Fibroblast of gingiva (primary cell): ENCODE data around the gene TRPC4.

Experiments used
- DNase-seq: peaks from one replicate; pipeline ENCODE4 v3.0.0-alpha.2; 2011; ENCODE audit warnings: low read depth

The TRPC4 gene

DNA sequence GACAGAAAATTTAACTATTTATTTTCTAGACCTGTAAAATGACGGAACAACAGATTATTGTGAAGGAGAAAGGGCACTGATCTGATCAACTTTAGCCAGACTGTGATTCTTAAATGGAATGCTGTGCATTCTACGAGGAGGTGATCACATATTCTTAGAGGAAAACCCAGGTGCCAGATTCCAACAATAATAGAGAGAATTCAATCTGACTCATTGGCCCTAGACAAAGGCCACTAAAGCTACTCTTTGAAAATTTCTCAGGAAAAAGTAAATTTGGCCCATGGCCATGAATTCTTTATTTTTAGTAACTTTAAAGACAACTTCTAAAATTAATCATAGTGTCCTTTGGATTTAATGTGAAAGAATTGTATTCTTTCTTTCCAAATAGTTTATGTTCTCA lies 212.4 kb downstream of the TRPC4 start:
- DNase-seq: no peak

DNA sequence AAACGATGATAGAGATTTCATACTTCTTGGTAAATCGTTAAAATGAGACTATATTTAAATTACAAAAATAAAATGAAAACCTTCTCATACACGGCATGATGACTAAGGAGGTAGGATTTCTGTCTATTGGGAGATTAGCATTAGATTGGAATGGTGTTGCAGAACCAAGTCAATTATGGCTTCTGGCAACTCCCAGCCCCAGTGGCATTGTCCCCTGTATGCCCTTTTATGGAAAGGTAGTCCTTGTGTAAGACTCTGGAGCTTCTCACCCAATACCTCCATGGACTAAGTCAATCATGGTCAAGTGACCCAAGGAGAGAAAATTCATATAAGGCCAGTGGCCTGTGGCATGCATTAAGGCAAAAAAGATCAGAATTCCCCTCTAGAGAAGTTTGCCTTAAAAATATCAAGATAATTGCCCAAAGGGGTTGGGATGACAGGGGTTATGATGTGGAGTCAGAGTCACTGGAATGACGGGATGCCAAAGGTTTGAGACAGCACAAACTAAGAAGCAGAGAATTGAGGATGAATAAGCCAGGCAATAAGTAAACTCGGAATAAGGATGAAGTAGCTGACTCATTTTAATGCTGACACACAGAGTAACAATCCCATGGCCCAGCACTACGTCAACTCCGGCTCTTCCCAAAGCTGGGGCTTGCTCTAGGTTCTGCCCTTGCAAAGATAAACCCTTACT lies 213.2 kb downstream of the TRPC4 start:
- DNase-seq: peak; percentile 64

DNA sequence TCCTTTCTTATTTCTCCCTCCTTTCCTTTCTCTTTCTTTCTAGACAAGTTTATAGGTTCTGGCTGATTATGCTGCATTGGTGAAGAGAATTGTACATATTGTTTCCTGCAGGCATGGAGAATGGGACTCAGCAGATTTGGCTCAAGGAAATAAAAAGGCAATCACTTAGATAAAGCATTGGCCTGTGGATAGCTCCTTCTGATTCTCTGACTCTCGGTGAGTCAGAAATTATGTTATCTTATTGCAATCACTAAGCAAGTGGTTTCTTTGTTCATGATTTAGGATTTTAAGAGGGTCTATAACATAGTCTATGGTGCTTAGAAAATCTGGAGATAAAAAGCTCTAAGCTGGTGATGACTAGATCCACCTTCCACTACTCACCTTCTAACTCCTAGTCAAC lies 217.0 kb downstream of the TRPC4 start:
- DNase-seq: no peak

DNA sequence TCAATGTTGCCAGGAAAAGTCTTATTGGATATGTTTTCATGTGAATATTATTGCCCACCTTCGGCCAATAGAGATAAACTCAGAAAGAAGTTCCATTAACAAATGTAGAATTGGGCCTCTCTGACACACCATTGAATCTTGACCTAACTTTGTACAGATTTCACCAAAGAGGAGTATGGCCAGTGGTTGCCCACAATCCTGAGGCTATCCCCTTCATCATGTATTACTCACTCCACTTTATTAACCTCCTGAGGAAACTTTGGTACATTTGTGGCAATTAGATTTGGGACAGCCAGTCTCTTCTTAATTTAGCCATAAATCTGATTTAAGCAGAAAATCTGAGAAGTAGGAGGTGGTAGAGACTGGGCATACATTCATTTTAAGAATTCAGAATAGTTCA lies 217.7 kb downstream of the TRPC4 start:
- DNase-seq: no peak

DNA sequence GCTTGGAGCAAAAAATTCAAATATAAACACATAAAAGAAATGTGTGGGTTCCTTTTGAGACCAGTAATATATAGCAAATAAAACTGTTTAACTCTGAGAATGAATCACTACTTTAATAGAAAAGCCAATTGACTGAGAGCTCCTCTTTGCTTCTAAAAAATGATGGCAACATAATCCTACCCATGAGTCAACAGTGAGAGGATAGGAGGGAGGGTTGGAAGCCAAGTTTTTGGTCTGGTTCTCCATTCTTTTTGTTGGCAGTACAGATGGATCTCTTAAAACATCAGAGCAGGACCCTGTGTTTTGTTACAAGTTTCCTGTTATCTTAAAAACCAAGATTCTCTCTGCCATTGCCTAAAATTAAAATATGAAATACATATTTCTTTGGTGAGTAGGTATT lies 221.0 kb downstream of the TRPC4 start:
- peak; percentile 44 for DNase-seq

DNA sequence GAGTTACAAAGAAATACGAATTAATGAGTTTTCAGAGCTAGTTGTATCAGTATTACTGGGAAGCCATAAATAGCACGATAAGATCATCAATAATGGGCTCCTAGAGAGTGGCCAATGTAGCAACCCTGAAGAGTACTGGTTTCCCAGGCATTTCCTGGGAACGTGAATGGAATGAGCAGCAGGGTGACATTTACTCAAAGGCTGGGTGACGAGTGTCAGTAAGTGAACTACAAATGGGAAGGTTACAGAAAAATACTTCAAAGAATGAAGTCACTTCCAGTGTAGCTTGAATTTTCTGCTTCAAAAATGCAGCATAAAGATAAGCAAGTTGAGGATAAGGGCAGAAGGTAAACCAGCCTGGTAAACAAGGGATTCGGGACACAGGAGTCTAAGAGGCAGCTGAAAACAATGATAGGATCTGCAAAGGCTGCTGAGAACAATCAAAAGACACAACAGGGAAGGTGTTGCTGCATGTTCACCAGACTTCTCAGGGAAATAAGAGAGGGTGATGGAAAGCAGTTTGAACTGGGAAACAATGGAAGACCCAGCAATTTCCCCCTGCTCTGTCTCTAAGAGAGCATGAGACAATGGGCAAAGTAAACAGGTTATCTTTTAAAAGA lies 222.4 kb downstream of the TRPC4 start:
- no peak for DNase-seq

DNA sequence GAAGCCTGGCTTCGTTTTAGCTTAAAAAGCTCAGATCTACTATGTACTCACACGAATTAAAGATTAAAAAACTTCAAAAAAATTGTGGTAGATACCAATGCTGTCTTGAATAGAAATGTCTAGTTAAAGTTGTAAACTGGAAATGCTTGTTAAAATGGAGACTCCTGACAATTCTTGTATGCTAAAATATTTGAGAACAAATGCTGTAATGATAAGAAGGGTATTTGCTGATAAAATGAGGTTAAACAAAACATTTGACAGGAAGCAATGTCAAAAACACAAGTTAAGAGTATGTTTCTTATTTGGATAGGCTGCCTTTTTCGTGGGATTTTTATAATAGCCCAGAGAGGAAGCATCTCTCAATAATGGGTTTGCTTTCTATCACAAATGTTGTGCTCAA lies 223.0 kb downstream of the TRPC4 start:
- no peak for DNase-seq

DNA sequence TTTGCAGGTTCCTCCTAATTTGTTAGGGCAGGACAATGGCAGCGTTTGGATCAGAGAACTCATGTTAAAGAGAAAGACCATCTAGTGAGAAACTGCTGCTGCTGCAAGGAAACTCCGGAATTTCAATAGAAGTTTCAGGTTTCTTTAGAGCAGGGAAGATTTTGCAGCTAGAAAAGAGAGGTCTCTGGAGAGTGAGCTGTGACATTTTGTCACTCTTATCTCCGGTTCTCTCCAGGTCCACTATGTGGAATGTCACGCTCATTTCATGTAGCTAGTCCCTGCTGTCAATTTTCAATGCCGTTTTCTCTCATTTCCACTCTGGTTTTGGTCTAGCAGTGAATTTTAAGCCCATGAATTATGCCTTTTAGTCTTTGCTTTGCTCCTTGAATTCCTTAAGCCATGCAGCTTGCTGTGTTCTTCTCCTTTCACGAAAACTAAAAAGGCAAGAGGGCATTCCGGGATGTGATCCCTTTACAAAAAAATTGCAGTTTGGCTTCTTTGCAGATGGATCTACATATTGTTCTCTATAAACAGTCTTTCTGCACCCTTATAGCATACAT lies 224.3 kb downstream of the TRPC4 start:
- DNase-seq: no peak

DNA sequence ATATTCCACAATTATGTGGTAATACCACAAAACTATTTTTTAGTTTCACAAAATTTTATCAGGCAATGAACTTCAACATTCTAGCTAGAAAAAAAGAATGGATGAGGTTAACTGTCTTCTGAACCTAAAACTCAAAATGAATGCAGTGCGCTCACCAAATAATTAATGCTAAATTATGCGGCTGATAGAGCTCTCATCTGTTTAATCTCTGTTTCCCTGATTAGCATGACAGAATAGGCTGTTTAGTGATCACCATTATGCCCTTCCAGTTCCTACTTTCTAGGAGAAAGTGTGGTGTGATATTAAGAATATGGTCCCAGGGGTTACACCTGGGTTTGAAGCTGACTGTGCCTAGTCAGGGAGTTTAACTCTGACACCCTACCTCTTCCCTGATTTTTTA lies 228.2 kb downstream of the TRPC4 start:
- no peak for DNase-seq

DNA sequence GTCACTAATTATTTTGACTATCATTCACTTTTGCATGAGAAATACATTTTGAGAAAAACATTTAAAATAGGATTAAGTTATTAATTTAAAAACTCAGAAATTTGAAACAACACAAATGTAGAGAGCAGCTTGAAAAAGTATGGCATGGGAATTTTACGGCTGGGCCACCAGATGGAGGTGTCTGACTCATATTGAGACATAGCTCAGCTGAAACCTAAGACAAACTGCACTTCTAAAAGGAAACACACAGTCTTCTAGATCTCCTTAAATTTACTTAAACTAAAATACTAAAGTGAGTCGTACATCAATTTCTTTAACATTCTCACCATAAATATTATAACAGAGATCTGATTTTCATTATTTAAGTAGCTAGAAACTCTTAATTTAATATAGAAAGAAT lies 229.1 kb downstream of the TRPC4 start:
- DNase-seq: peak; percentile 69

DNA sequence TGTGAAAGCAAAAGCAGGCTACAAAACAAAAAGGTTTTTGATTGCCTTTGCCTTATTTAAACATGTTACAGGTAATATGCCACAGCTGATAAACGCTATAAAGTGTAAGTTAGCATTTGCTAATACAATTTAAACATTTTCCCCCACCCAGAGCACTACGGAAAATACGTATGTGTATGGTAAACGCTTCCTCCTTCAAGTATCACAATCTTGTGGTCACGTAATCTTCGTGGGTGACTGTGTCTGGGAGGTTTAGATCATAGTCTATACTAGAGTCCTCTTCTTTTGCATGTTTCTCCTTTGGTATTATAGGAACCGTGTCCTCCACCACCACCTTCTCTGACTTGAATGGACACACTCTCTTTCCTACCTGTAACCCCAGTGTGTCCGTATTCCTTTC lies 232.9 kb downstream of the TRPC4 start:
- DNase-seq: no peak

DNA sequence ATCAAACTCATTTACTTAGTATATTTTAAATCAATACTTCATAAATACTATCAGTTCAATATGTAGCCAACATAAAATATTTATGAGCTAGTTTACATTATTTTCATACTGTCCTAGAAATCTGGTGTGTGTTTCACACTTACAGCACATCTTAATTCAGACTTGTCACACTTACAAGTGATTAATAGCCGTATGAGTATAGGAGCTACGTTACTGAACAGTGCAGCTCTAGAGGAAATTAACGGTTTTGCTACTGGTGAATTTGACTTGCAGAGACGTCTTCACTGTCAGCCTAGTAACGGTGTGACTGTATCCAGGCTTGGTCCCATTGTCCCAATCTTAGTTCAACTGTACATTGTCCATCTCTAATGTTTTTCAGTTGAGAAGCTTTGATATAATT lies 237.3 kb downstream of the TRPC4 start:
- no peak for DNase-seq

DNA sequence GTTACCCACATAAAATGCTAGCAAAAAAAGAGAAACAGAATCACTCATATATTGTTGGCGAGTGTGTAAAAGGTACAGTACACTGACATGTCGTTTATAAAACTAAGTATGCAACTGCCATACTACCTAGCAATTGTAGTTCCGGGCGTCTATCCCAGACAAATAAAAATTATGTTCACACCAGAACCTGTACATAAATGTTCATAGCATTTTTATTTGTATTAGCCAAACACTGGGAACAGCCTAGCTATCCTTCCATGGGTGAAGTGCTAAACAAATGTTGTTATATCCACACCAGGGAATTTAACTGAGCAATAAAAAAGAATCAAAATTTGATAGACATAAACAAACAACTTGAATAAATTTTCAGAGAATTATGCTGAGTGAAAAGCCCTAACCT lies 242.1 kb downstream of the TRPC4 start:
- DNase-seq: no peak

DNA sequence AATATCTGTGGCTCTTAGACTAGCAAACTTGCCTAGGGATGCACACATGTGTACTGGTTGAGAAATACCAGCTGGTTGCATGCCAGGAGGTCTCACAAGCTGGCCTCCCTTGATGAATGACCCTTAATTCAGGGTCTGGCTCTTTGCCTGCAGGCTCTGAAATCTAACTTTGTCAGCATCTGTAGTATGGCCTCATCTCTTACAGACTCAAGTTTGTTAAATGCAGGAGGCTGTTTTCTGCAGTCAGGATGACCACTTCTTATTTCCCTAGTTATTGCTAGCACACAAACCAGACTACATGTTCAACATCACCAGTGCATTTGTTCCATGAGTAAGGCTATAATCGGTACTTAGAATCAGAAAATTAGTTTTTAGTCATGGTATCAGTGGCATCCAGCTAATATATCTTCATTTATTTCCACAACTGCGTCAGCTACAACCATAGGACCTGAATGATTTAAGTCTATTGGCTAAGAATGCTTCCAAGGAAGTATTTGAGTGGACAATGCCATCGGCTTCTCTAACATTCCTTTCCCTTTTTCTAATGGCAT lies 247.7 kb downstream of the TRPC4 start:
- peak; percentile 89 for DNase-seq

DNA sequence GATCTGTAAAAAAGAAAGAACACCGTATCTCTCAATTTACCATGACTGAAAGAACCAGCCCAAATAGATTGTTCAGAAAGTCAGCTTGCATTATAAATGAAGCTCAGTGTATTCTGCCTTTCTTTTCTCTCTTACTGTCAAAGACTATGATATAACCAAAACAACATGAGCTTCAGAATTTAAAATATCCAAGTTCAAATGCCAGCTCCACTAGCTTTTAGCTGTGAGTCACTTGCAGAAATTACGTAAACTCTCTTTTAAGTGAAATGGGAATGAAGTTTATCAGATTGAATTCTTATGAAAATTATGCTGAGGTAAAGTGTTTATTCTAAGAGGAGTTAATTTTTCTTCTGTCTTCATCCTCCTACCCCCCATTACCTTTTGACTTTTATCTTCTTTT lies 251.0 kb downstream of the TRPC4 start:
- peak; percentile 52 for DNase-seq

DNA sequence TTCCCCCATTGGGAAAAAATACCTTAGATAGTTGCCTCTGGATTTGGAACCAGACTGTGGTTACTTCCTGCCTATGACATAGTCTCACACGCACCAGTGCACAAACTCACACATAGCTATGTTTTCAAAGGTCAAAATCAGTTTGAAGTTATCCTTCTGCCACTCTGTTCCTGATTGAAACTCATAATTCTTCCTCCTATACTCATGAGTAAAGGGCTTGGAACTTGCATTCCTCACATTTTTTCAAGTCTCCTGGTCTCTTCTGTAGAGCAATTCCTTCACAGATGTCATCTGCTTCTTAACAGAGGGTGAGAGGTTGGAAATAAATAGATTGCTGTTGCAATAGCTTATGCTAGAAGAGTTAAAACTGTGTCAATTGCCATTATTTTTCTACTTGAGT lies 252.4 kb downstream of the TRPC4 start:
- DNase-seq: peak; percentile 69

DNA sequence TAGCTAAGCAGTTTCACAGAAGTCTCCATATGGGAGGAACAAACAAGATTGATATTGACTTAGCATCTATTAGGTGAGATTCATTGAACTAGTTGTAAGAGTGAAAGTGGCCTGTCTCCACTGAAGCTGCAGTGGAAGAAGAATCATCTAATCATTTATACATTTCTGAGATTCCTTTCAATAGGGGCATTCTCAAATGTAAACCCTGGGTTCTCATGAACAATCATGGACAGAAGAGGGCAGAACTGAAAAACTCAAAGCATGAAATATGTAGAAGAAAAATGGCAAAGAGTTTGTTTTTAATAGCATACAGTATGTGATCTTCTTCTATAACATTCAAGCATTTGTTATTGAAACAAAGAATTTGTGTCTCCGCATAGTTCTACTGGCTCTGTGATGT lies 253.4 kb downstream of the TRPC4 start:
- DNase-seq: peak; percentile 1

DNA sequence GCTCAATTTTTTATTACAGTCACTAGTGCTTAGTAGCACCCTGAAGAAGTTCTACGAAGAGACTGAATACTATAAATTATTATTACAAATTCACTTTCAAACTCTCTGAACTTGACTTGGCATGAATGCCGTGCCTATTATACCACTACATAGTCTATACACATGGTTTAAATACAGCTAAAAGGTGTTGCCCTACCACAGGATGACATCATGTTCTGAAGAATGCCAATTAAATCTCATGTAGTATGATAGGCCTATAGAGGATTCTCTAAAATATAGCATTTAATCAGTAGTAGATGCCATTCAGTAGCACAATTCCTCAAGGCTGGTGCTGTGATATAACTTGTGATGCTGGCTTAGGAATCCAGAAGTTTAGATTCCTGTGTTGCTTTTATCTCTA lies 254.3 kb downstream of the TRPC4 start:
- no peak for DNase-seq

DNA sequence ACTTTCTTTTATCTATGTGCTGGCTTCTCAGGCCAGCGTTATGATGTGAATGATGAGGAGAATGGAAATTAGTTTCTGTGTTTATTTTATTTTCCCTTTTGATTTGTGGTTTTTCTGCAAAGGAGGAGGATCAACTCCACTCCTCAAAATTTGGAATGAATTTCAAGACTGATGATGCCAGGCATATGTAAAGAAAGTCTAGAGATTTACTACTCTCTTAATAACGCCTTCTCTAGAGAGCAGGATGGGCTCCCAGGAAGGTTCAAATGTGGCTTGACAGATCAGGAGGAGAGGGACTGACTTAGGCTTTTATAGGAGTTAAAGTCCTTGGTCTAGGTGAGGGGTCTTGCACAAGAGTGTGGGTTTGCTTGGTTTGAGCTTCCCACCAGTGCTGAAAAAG lies 255.9 kb downstream of the TRPC4 start:
- DNase-seq: no peak

DNA sequence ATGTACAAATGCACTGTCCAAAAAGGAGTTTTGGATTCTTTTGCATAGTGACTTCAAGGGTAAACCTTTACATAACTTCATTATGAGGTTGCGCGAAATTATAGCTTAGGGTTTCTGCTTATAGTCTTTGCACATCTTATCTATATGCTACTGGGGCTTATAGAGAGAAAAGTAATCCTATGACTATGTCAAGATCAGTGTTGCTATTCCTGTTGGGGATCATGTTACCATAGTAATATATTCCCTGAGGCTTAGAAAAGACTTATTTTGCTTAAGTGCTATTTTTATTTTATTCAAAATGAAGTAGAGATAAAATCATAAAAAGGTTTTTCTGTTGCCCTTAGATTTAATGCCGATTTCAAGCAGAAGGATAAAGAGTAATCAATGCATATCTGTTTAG lies 256.3 kb downstream of the TRPC4 start:
- DNase-seq: no peak

DNA sequence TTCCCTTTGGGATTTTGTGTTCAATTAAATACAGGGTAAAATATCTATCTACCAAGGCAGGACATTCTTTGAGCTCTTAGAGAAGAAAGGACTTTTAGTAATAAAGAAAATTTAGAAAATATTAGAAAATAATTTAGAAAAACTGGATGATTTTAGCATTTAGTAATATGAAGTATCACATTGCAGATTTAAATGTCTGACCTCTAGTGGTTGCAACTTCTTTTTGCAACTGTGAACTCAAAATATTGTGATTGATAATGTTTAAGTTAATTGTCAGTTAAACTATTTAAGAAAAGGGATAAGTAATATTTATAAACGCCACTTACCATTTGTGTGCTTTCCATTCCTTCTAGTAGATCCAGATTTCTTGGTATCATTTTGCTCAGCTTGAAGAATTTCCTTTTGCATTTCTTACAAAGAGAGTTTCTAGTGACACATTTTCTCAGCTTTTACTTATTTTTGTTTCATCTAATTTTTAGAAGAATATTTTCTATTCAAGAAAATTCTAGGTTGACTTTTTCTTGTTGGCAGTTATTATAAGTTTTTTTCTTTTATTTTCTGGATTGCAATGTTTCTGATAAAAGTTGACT lies 260.7 kb downstream of the TRPC4 start:
- no peak for DNase-seq

DNA sequence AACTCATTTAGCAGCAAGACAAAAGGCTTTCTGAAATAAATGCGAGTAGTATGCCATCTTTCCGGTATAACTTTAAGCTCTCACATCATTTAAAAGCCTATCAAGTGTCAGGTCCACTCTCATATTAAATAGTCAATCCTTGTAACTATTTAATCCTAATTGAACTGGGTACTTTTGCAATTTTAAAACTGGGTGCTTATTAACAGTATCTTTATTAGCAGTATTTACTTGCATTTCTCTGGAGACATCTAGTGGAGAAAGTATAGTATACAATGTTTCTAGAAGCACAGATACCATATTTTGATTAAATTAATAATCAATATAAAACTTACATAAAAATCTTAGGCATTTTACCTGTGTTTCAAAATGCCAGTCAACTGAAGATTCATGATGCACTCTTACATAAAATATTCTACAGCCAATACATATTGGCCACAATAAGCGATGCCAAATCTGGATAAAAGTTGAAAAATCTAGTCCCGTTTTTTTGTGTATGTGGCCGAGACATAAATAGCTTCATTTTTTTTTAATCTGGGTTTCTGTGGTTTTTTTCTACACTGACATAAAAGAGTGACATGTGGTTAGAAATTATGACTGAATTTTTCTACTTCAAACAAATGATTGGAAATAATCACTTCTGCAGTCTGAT lies 266.7 kb downstream of the TRPC4 start:
- DNase-seq: peak; percentile 16
